AG04449 (cell line): ENCODE data around the gene ARHGAP21.

Experiments used
- CTCF ChIA-PET: fragments of 350-600 bp; formaldehyde crosslinking; extraction: SDS; loops from one replicate; lab custom pipeline; 2021; ENCODE audit warnings: antibody characterized with exemption; lab: Yijun Ruan, JAX
- POLR2A ChIA-PET: fragments of 400-600, 350-600 bp; formaldehyde crosslinking; extraction: SDS; loops from one replicate; lab custom pipeline; 2020; ENCODE audit warnings: antibody characterized with exemption, inconsistent platforms; lab: Yijun Ruan, JAX
- DNase-seq: peaks from one replicate; pipeline ENCODE4 v3.0.0-alpha.2; 2010; ENCODE audit warnings: low read depth, low spot score
- H3K4me3 ChIP-seq: 2 replicates; pipeline ENCODE4 v1.5.1; 2011; ENCODE audit warnings: low read depth, mild to moderate bottlenecking, control low read depth, low read length
- TF ChIP-seq, protein P1 (sequence below): IDR thresholded peaks from one replicate; pipeline ENCODE4 v1.5.1; 2011; ENCODE audit warnings: mild to moderate bottlenecking, moderate library complexity, low read length, control low read depth, inconsistent platforms; ENCODE audit not compliant: insufficient read depth; ENCODE audit errors: missing control alignments

Gene ARHGAP21

GRCh38 chr10:24597961-24598360 lies 125.7 kb downstream of the ARHGAP21 start:
- H3K4me3 ChIP-seq, result no peak overlapping the region
- DNase-seq, result no peak
- TF ChIP-seq, protein P1, sequence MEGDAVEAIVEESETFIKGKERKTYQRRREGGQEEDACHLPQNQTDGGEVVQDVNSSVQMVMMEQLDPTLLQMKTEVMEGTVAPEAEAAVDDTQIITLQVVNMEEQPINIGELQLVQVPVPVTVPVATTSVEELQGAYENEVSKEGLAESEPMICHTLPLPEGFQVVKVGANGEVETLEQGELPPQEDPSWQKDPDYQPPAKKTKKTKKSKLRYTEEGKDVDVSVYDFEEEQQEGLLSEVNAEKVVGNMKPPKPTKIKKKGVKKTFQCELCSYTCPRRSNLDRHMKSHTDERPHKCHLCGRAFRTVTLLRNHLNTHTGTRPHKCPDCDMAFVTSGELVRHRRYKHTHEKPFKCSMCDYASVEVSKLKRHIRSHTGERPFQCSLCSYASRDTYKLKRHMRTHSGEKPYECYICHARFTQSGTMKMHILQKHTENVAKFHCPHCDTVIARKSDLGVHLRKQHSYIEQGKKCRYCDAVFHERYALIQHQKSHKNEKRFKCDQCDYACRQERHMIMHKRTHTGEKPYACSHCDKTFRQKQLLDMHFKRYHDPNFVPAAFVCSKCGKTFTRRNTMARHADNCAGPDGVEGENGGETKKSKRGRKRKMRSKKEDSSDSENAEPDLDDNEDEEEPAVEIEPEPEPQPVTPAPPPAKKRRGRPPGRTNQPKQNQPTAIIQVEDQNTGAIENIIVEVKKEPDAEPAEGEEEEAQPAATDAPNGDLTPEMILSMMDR, result no peak
- POLR2A ChIA-PET, result no interaction called here
- CTCF ChIA-PET, result interaction anchor here (2.4 kb wide), 1 partner anchor 20 kb away, joined by 12 read pairs; no protein-coding TSS in a partner anchor

DNA sequence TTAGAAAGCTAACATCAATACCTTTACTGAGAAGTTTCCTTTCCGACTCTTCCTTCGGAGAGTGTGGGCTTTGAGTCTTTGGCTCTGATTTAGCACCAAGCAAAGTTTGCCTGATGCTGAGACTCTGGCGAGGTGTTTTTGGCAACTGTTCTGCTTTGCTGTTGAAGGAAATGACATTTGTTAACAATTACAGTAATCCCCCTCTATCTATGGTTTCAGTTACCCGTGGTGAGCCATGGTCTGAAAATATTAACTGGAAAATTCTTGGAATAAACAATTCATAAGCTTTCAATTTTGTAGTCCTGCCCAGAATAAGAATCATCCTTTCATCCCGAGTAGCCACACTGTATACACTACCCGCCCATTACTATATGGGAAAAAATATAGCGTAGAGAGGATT lies 126.3 kb downstream of the ARHGAP21 start:
- ChIA-PET POLR2A (no interaction called here), CTCF (interaction anchor here (2.4 kb wide), 1 partner anchor 20 kb away, joined by 12 read pairs; no protein-coding TSS in a partner anchor)
- H3K4me3 ChIP-seq, result no peak overlapping the region
- DNase-seq, result no peak
- TF ChIP-seq, protein P1, result no peak

DNA sequence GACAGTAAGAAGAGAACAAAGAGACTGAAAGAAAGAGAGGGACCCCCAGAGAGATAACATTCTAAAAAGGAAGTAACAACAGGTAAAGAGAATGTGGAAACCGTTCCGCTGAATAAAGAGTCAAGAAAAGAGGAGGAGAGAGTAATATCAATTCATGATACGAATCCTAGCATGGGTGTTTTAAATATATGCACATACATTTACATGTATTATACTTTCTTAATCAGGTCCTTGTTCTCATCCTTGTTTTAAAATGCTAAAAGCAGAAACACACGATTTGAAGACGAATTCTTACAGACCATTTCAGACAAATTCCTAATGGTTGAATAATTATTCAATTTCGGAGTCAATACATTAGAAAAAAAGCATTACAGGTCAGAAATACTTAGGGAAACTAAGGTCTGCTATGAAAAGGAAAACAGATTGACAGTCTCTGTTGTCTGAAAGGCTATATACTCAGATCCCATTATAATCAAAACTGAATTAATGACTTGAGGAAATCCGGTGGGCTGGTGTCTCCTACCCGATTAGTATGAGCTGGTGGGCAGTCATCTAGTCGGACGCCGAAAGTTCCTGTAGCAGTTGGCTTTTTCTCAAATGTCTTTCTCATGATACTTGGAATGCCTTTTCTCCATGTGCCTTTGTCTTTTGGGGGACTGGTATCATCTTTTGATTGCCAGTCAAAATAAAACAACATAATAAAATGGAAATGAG lies 127.3 kb downstream of the ARHGAP21 start:
- POLR2A ChIA-PET, result no interaction called here
- CTCF ChIA-PET, result no interaction called here
- no peak overlapping the region for H3K4me3 ChIP-seq
- DNase-seq, result no peak
- TF ChIP-seq, protein P1, result no peak

GRCh38 chr10:24590697-24591457 lies 132.8 kb downstream of the ARHGAP21 start:
- H3K4me3 ChIP-seq, result no peak overlapping the region
- TF ChIP-seq, protein P1, result no peak
- DNase-seq, result no peak
- CTCF ChIA-PET, result no interaction called here
- POLR2A ChIA-PET, result no interaction called here

DNA sequence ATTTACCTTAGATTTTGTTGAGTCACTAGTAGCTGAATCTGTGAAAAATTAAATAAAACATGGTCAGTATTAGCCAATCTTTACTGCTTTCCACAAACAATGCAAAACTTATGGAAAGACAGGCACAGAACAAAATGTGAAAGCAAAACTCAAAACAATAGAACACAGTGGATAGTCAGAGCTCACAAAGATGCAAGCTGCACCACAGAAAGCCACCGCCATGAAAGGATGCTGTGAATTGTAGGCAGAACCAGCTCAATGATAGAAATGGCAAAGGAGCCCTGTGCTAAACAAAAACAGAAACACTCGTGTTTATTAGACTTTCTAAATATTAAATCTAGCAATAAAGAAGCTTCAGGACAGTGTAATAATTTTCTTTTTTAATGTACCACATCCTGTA lies 134.4 kb downstream of the ARHGAP21 start:
- no peak overlapping the region for H3K4me3 ChIP-seq
- ChIA-PET POLR2A (no interaction called here), CTCF (interaction anchor here (1.0 to 1.5 kb wide), 2 partner anchors 29 to 492 kb away, joined by 3 to 6 read pairs; no protein-coding TSS in a partner anchor)
- TF ChIP-seq, protein P1, result no peak
- no peak for DNase-seq

GRCh38 chr10:24579906-24580305 lies 143.8 kb downstream of the ARHGAP21 start:
- CTCF ChIA-PET, result no interaction called here
- TF ChIP-seq, protein P1, result no peak
- H3K4me3 ChIP-seq, result no peak overlapping the region
- no peak for DNase-seq
- POLR2A ChIA-PET, result no interaction called here
